Right lobe of liver (tissue), 6 donors: ENCODE results near the gene TOR1AIP2. TPM values are rescaled to one million over a fixed set of nuclear protein-coding genes. Genes with fewer than 3 reads are reported as not detected.
A peak's percentile ranks its signal among the peaks of the same experiment; 100 is the strongest.

ENCODE experiments used
- ATAC-seq, 4 donors: fragments of 200-7000 bp; cut with Tn5 transposase; one replicate each; pipeline ENCODE4 v1.9.1; 2020; ENCODE audit warnings: mild to moderate bottlenecking in 4 of 4, moderate library complexity in 4 of 4
- DNase-seq, 3 donors: peaks; one replicate each; pipeline ENCODE4 v3.0.0-alpha.2; 2020
- H3K27ac ChIP-seq, 3 donors: fragments of 200-600 bp; one replicate each; pipeline ENCODE4 v1.8.0; 2022
- H3K27me3 ChIP-seq, 2 donors: fragments of 200-600 bp; one replicate each; pipeline ENCODE4 v1.8.0; 2022
- H3K36me3 ChIP-seq, 4 donors: fragments of 200-600 bp; sonication (generic) in 1 of 4; one replicate each; pipeline versions ENCODE4 v1.5.1 to v1.8.0; 2017 to 2022; ENCODE audit warnings: control low read depth in 1 of 4
- H3K4me1 ChIP-seq, 4 donors: fragments of 200-600 bp; sonication (generic) in 1 of 4; one replicate each; pipeline versions ENCODE4 v1.5.1 to v1.8.0; 2017 to 2022; ENCODE audit warnings: control low read depth in 1 of 4
- H3K4me3 ChIP-seq, 3 donors: fragments of 200-600 bp; one replicate each; pipeline ENCODE4 v1.8.0; 2022
- H3K9me3 ChIP-seq, 4 donors: fragments of 200-600 bp; sonication (generic) in 1 of 4; one replicate each; pipeline versions ENCODE4 v1.5.1 to v1.8.0; 2017 to 2022; ENCODE audit warnings: control low read depth in 1 of 4
- POLR2A ChIP-seq: fragments of 450-650 bp; IDR thresholded peaks from one replicate; pipeline ENCODE4 v1.6.1; 2017; ENCODE audit warnings: antibody characterized with exemption, mild to moderate bottlenecking
- WGBS: methylation state at CpG from one replicate; pipeline ENCODE4 v1.1.6; 2018; ENCODE audit warnings: low coverage, low lambda C conversion rate; ENCODE audit not compliant: insufficient coverage; ENCODE audit errors: missing lambda C conversion rate; 5-methylcytosine and 5-hydroxymethylcytosine counted together
- intact Hi-C, 2 donors: fragments of 100-400 bp; cut with DNase I; formaldehyde crosslinking; loops; one replicate each; pipeline versions ENCODE4 v1.11.2 to v1.14.1; 2022
- total RNA-seq, 6 experiments: library from RNA; depleted of rRNA in 2 of 6; stranded (reverse); fragments of >200 nt in 2 of 6; fragmentation: NEBNext Ultra II Directional in 3 of 6; extraction: Animal tissue kit (Norgen Biotek cat#: 25700) in 3 of 6; gene quantifications; one replicate each; pipeline versions ENCODE4 v1.1.0 to v1.2.4, GENCODE V29; 2016 to 2023
- TF ChIP-seq, protein P1 (sequence below), 4 donors: fragments of 200-600 bp in 3 of 4; fragments of 450-650 bp in 1 of 4; IDR thresholded peaks; one replicate each; pipeline versions ENCODE4 v1.5.1 to v1.8.0; 2016 to 2022; ENCODE audit warnings: antibody characterized with exemption in 4 of 4, mild to moderate bottlenecking in 2 of 4
- donor health status: DM: no; HTN: yes; CAD: no.
- donor health status: DM: no; HTN: no; CAD: no.
- donor health status: DM: no; HTN: no; CAD: no.
- donor health status: DM: no; HTN: yes; CAD: no.
- donor health status: DM: no; HTN: yes; CAD: no.

TOR1AIP2 gene
- total RNA-seq, 6 experiments from 2014 or later, result 73.3 to 140 (median 90.4) TPM

DNA sequence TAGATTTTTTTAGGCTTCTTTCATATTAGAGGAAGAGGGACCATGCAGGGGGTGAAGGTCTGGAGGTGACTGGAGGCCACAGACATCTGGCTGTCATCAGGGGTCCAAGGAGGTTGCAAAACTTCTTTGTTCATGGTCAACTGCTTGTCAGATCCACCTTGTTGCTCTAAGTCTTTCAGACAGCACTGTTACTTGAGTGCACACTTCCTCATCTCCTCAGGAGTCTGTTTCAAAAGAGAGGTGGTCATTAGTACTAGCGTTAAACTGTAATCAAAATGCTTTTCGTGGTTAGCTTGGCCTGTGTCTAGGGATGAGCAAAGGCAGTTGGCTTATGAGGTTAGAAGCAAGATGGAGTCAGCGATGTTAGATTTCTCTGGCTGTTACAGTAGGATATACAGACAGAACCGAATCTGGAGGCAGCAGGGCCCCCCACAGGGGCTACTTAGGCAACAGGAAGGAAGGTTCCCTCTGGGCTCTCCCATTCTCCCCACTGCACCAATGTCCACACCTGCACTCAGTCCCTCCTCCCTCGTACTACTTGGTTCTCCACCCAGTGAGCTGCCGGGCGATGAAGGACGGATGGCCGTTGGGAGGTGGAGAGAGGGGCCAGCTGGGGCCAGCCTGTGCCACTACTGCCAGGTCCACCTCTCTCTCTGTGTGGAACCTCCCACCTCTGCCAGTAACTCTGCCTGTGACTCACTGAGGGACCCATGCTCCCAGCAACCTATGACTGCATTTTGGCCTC lies 57.2 kb downstream of the TOR1AIP2 start:
- H3K4me1 ChIP-seq, result peaks cover 0 to 2% (median 0%) of the 10 kb centered on the region in 4 donors
- no peaks in the 10 kb centered on the region for H3K36me3 ChIP-seq
- no peaks in the 10 kb centered on the region for H3K9me3 ChIP-seq
- ATAC-seq, result no peak
- intact Hi-C loops, result no loop called here
- TF ChIP-seq, protein P1, sequence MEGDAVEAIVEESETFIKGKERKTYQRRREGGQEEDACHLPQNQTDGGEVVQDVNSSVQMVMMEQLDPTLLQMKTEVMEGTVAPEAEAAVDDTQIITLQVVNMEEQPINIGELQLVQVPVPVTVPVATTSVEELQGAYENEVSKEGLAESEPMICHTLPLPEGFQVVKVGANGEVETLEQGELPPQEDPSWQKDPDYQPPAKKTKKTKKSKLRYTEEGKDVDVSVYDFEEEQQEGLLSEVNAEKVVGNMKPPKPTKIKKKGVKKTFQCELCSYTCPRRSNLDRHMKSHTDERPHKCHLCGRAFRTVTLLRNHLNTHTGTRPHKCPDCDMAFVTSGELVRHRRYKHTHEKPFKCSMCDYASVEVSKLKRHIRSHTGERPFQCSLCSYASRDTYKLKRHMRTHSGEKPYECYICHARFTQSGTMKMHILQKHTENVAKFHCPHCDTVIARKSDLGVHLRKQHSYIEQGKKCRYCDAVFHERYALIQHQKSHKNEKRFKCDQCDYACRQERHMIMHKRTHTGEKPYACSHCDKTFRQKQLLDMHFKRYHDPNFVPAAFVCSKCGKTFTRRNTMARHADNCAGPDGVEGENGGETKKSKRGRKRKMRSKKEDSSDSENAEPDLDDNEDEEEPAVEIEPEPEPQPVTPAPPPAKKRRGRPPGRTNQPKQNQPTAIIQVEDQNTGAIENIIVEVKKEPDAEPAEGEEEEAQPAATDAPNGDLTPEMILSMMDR (IDR thresholded peaks at IDR 0.05), result no peak
- TF ChIP-seq POLR2A, result no peak
- no peak overlapping the region for H3K4me3 ChIP-seq
- DNase-seq, result peak in 1 of 3 donors; percentile 23
- H3K27me3 ChIP-seq, result no peaks in the 10 kb centered on the region
- WGBS, result 46% methylated on average over 3 of the region's 9 CpGs
- no peak overlapping the region for H3K27ac ChIP-seq

DNA sequence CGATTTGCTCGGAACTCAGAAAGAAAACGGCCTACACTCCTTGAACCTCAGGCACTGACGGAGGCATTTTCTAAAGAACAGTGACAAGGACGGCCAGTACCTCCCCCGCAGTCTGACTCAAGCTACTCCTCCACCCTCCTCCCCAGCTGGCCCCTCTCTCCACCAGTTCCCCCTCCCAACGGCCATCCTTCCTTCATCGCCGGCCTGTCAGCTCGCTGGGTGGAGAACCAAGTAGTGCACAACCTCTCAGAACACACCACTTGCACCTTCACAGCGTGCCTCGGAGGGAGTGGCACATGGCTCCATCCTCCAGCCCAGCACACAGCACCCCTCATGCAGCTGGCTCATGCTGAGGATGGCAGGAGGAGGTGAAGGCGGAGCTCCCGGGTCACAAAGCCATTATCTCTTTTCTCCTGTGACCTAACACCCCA lies 58.8 kb downstream of the TOR1AIP2 start:
- intact Hi-C loops, result loop anchor here in 1 of 2 donors (5.0 kb wide), 1 partner anchor 111 kb away; no protein-coding TSS in a partner anchor
- ATAC-seq (no peak), DNase-seq (no peak)
- Histone ChIP-seq H3K27ac (no peak overlapping the region), H3K4me1 (peaks cover 0 to 11% (median 0%) of the 10 kb centered on the region in 4 donors), H3K36me3 (no peaks in the 10 kb centered on the region), H3K4me3 (no peak overlapping the region), H3K27me3 (no peaks in the 10 kb centered on the region), H3K9me3 (no peaks in the 10 kb centered on the region)
- no peak for TF ChIP-seq POLR2A
- TF ChIP-seq, protein P1 (IDR thresholded peaks at IDR 0.05), result no peak
- WGBS, result 37% methylated on average over 9 of the region's 14 CpGs

DNA sequence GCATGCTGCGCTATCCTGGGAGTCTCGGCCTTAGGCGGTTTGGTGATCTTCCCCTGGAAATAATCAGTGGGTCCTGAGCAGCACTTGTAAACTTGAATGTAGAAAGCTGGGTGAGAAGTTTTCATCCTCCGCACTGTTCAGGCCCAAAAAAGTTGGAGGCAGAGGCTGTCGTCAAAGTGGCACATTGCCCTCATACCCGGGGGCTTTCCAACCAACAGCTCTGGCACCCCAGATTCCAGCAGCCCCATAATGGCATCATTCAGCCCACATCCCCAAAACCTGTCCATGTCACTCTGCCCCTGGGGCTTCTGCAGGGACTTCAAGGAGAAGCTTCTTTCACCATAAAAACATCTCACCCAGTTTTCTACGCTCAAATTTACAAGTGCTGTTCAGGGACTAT lies 59.3 kb downstream of the TOR1AIP2 start:
- Histone ChIP-seq H3K27ac (no peak overlapping the region), H3K4me3 (no peak overlapping the region), H3K36me3 (no peaks in the 10 kb centered on the region), H3K9me3 (no peaks in the 10 kb centered on the region), H3K4me1 (peaks cover 0 to 11% (median 0%) of the 10 kb centered on the region in 4 donors), H3K27me3 (no peaks in the 10 kb centered on the region)
- no peak for TF ChIP-seq POLR2A
- TF ChIP-seq, protein P1 (IDR thresholded peaks at IDR 0.05), result no peak
- ATAC-seq, result no peak
- intact Hi-C loops, result loop anchor here in 1 of 2 donors (5.0 kb wide), 1 partner anchor 111 kb away; no protein-coding TSS in a partner anchor
- 83% methylated on average over 2 of the region's 7 CpGs for WGBS
- DNase-seq, result no peak

GRCh38 chr1:179817789-179818188 lies 59.8 kb downstream of the TOR1AIP2 start:
- Histone ChIP-seq H3K4me3 (no peak overlapping the region), H3K4me1 (peaks cover 0 to 11% (median 0%) of the 10 kb centered on the region in 4 donors), H3K36me3 (no peaks in the 10 kb centered on the region), H3K9me3 (no peaks in the 10 kb centered on the region), H3K27ac (no peak overlapping the region), H3K27me3 (no peaks in the 10 kb centered on the region)
- no peak for ATAC-seq
- intact Hi-C loops, result loop anchor here in 1 of 2 donors (5.0 kb wide), 1 partner anchor 110 kb away; no protein-coding TSS in a partner anchor
- DNase-seq, result no peak
- TF ChIP-seq POLR2A, result no peak
- TF ChIP-seq, protein P1 (IDR thresholded peaks at IDR 0.05), result no peak
- WGBS, result 84% methylated on average over 3 of the region's 8 CpGs
